K562 (cell line): ENCODE data around the gene GPR137C.

Experiments used
- THAP7 ChIP-seq: fragments of 250-450 bp; sonication (Bioruptor Pico); IDR thresholded peaks from 2 replicates; pipeline ENCODE4 v1.5.0; 2021
- ZNF395 ChIP-seq: fragments of 200-800 bp; sonication (Bioruptor generic); IDR thresholded peaks from 2 replicates; pipeline ENCODE4 v1.6.1; 2017; ENCODE audit warnings: missing genetic modification characterization, missing compliant biosample characterization
- TF ChIP-seq, protein P1 (sequence below), 3 experiments: IDR thresholded peaks in 2 of 3; conservative IDR thresholded peaks in 1 of 3; 2 replicates each; pipeline ENCODE4 v1.5.1; 2011 to 2012; ENCODE audit warnings: low read length in 3 of 3, mild to moderate bottlenecking in 3 of 3, control low read depth in 2 of 3, improper control_type of control experiment in 1 of 3, inconsistent platforms in 1 of 3, low read depth in 1 of 3, mixed read lengths in 1 of 3, moderate library complexity in 1 of 3; ENCODE audit not compliant: insufficient read depth in 2 of 3

GRCh38 chr14:52558688-52559087 lies 6.1 kb downstream of the GPR137C start:
- TF ChIP-seq ZNF395 (no peak), THAP7 (no peak)
- TF ChIP-seq, protein P1, sequence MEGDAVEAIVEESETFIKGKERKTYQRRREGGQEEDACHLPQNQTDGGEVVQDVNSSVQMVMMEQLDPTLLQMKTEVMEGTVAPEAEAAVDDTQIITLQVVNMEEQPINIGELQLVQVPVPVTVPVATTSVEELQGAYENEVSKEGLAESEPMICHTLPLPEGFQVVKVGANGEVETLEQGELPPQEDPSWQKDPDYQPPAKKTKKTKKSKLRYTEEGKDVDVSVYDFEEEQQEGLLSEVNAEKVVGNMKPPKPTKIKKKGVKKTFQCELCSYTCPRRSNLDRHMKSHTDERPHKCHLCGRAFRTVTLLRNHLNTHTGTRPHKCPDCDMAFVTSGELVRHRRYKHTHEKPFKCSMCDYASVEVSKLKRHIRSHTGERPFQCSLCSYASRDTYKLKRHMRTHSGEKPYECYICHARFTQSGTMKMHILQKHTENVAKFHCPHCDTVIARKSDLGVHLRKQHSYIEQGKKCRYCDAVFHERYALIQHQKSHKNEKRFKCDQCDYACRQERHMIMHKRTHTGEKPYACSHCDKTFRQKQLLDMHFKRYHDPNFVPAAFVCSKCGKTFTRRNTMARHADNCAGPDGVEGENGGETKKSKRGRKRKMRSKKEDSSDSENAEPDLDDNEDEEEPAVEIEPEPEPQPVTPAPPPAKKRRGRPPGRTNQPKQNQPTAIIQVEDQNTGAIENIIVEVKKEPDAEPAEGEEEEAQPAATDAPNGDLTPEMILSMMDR (IDR thresholded peaks at IDR 0.05 in 2 of 3, conservative IDR thresholded peaks at IDR 0.05 in 1 of 3; ENCODE audit: insufficient read depth in 2 of 3, low read depth in 1 of 3, low read length in 3 of 3) = no peak
